IMR-90 (cell line): ENCODE data around the gene MBTPS1. TPM values are rescaled to one million over a fixed set of nuclear protein-coding genes. Genes with fewer than 3 reads are reported as not detected.

ENCODE experiments used
- ATAC-seq: fragments of 200-7000 bp; cut with Tn5 transposase; 2 replicates; pipeline ENCODE4 v1.9.1; 2020; ENCODE audit warnings: low read depth, mild to moderate bottlenecking, moderate library complexity
- BruUV-seq: library from RNA; stranded (reverse); fragments of 400-500 nt; replicated peaks from 2 replicates; lab custom pipeline; 2021; lab: Mats Ljungman, UMichigan
- CTCF ChIA-PET: fragments of 300-600 bp; formaldehyde crosslinking; extraction: SDS; loops from one replicate; lab custom pipeline; 2021; ENCODE audit warnings: antibody characterized with exemption; lab: Yijun Ruan, JAX
- POLR2A ChIA-PET: fragments of 300-600 bp; sonication (Branson Sonifier 250); formaldehyde crosslinking; loops from one replicate; lab custom pipeline; 2022; ENCODE audit warnings: antibody characterized with exemption; ENCODE audit not compliant: unreplicated experiment; lab: Charles Lee
- DNase-seq: peaks from one replicate; pipeline ENCODE4 v3.0.0; 2013
- H2AFZ ChIP-seq: replicated peaks from 2 replicates; pipeline ENCODE3; 2013; ENCODE audit warnings: low read length, mild to moderate bottlenecking; ENCODE audit not compliant: poor library complexity
- H2AK5ac ChIP-seq: 2 replicates; pipeline ENCODE4 v1.6.1; 2013; ENCODE audit warnings: low read depth, low read length, inconsistent platforms
- H2AK9ac ChIP-seq: replicated peaks from 2 replicates; pipeline ENCODE3; 2013; ENCODE audit warnings: mild to moderate bottlenecking, low read depth, low read length, moderate library complexity; ENCODE audit not compliant: poor library complexity
- H2BK120ac ChIP-seq: 2 replicates; pipeline ENCODE4 v1.6.1; 2013; ENCODE audit warnings: low read depth, low read length, inconsistent platforms
- H2BK15ac ChIP-seq: 3 replicates; pipeline ENCODE4 v1.6.1; 2013; ENCODE audit warnings: low read depth, low read length, inconsistent platforms
- H2BK20ac ChIP-seq: 2 replicates; pipeline ENCODE4 v1.6.1; 2013; ENCODE audit warnings: low read depth, mild to moderate bottlenecking, inconsistent platforms, low read length, moderate library complexity
- H2BK5ac ChIP-seq: 2 replicates; pipeline ENCODE4 v1.6.1; 2013; ENCODE audit warnings: mild to moderate bottlenecking, low read depth, low read length, inconsistent platforms; ENCODE audit not compliant: poor library complexity, severe bottlenecking
- H3K14ac ChIP-seq: replicated peaks from 2 replicates; pipeline ENCODE4 v1.6.1; 2013; ENCODE audit warnings: low read depth, low read length, inconsistent platforms
- H3K18ac ChIP-seq: 2 replicates; pipeline ENCODE4 v1.6.1; 2013; ENCODE audit warnings: low read depth, low read length, control low read depth
- H3K23ac ChIP-seq: 2 replicates; pipeline ENCODE4 v1.6.1; 2013; ENCODE audit warnings: low read depth, low read length, inconsistent platforms
- H3K27ac ChIP-seq: 2 replicates; pipeline ENCODE4 v1.5.1; 2013; ENCODE audit warnings: mild to moderate bottlenecking, control low read depth, low read length; ENCODE audit not compliant: insufficient read depth
- H3K27me3 ChIP-seq: 2 replicates; pipeline ENCODE4 v1.6.1; 2013; ENCODE audit warnings: low read length; ENCODE audit not compliant: control insufficient read depth, insufficient read depth
- H3K36me3 ChIP-seq: 2 replicates; pipeline ENCODE4 v1.6.1; 2013; ENCODE audit warnings: low read length, mixed read lengths; ENCODE audit not compliant: control insufficient read depth, insufficient read depth
- H3K4ac ChIP-seq: 2 replicates; pipeline ENCODE4 v1.6.1; 2013; ENCODE audit warnings: low read depth, low read length, inconsistent platforms
- H3K4me1 ChIP-seq: 2 replicates; pipeline ENCODE4 v1.6.1; 2013; ENCODE audit warnings: low read length, mixed read lengths; ENCODE audit not compliant: control insufficient read depth, insufficient read depth
- H3K4me2 ChIP-seq: 2 replicates; pipeline ENCODE4 v1.6.1; 2013; ENCODE audit warnings: low read depth, mild to moderate bottlenecking, control low read depth, low read length, moderate library complexity
- H3K4me3 ChIP-seq: 2 replicates; pipeline ENCODE4 v1.5.1; 2013; ENCODE audit warnings: low read depth, mild to moderate bottlenecking, control low read depth, low read length, moderate library complexity; ENCODE audit not compliant: insufficient read depth
- H3K56ac ChIP-seq: 2 replicates; pipeline ENCODE4 v1.6.1; 2013; ENCODE audit warnings: low read length, inconsistent platforms; ENCODE audit not compliant: insufficient read depth; ENCODE audit errors: extremely low read depth
- H3K79me1 ChIP-seq, 2 experiments: 2 replicates each; pipeline ENCODE4 v1.6.1; 2013; ENCODE audit warnings: low read length in 2 of 2, inconsistent platforms in 1 of 2, low read depth in 1 of 2
- H3K9ac ChIP-seq: 2 replicates; pipeline ENCODE4 v1.6.1; 2013; ENCODE audit warnings: low read depth, low read length, control low read depth
- H3K9me1 ChIP-seq: 2 replicates; pipeline ENCODE4 v1.6.1; 2013; ENCODE audit warnings: low read length, inconsistent platforms; ENCODE audit not compliant: insufficient read depth
- H3K9me3 ChIP-seq: 2 replicates; pipeline ENCODE4 v1.6.1; 2013; ENCODE audit warnings: low read length; ENCODE audit not compliant: control insufficient read depth, insufficient read depth
- H4K20me1 ChIP-seq: 2 replicates; pipeline ENCODE4 v1.6.1; 2013; ENCODE audit warnings: low read length, inconsistent platforms; ENCODE audit not compliant: insufficient read depth
- H4K5ac ChIP-seq: 2 replicates; pipeline ENCODE4 v1.6.1; 2013; ENCODE audit warnings: mild to moderate bottlenecking, low read depth, low read length, control low read depth
- H4K8ac ChIP-seq, 2 experiments: 2 replicates each; pipeline ENCODE4 v1.6.1; 2013; ENCODE audit warnings: low read depth in 2 of 2, low read length in 2 of 2, control low read depth in 1 of 2, inconsistent platforms in 1 of 2
- H4K91ac ChIP-seq: 2 replicates; pipeline ENCODE4 v1.6.1; 2013; ENCODE audit warnings: low read depth, low read length, inconsistent platforms; ENCODE audit not compliant: insufficient read depth
- RCOR1 ChIP-seq: IDR thresholded peaks from 2 replicates; pipeline ENCODE4 v1.6.1; 2012; ENCODE audit warnings: mild to moderate bottlenecking, low read length, improper control_type of control experiment; ENCODE audit not compliant: insufficient replicate concordance
- WGBS, 2 experiments: methylation state at CpG; one replicate each; pipeline versions ENCODE4 v1.1.5 to v1.1.7; 2013; ENCODE audit warnings: missing lambda C conversion rate in 2 of 2; ENCODE audit not compliant: insufficient read length in 1 of 2; ENCODE audit errors: extremely low coverage in 2 of 2; 5-methylcytosine and 5-hydroxymethylcytosine counted together
- dilution Hi-C: fragments of 300-500 bp; cut with HindIII; formaldehyde crosslinking; loops from one replicate; pipeline ENCODE4 v1.14.3; 2018; ENCODE audit warnings: low sequenced_read_pairs; ENCODE audit not compliant: unreplicated experiment
- in situ Hi-C: fragments of 300-500 bp; cut with MboI; formaldehyde crosslinking; loops from 3 replicates; pipeline ENCODE4 v1.14.3; 2019; ENCODE audit warnings: low sequenced_read_pairs, inconsistent platforms, mixed read lengths
- intact Hi-C: fragments of 100-400 bp; cut with micrococcal nuclease; formaldehyde crosslinking; loops from 2 replicates; pipeline ENCODE4 v1.10.0; 2022
- polyA plus RNA-seq, 3 experiments: library from polyadenylated mRNA; depleted of rRNA; stranded (reverse); fragments of >200 nt; gene quantifications; 2 replicates each; pipeline ENCODE4 v1.2.3, GENCODE V29; 2012; ENCODE audit warnings: low replicate concordance in 1 of 3
- total RNA-seq: library from RNA; depleted of rRNA; stranded (reverse); fragments of >200 nt; gene quantifications from 2 replicates; pipeline ENCODE4 v1.2.3, GENCODE V29; 2012

The MBTPS1 gene
- total and polyA plus RNA-seq, 2 of the 4 experiments (the other 2 are of a cell fraction), result 59.0 to 70.4 TPM

DNA sequence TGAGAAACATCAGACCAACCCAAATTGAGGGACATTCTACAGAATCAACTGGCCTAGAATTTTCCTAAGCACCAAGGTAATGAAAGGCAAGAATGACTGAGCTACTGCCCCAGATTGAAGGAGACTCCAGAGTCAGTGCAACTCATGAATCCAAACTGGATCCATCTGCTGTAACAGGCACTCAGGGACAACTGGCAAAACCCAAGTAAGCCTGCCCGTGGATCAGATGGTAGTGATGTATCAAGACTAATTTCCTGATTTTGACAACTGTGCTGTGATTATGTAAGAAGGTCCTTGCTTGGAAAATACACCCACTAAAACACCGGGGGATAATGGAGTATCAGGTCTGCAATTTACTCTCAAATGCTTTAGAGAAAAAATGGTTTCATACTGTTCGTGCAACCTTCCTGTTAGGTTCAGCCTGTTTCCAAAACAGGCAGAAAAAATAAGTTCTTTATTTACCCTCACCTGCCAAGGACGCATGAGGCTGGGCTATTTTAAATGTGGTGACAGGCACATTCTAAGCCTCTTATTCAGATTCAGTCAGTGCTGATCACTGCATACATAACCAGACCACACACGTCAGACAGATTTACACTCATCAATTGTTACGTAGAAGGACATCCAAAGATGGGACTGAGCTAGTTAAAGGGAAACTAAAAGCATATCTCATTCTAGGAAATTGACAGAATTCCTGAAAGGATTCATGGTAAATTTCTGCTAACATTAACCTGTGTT, 7.0 kb downstream of the MBTPS1 start:
- H2BK15ac ChIP-seq, result no peak overlapping the region
- no peak overlapping the region for H3K18ac ChIP-seq
- peak overlapping the region; percentile 82 for H2AK9ac ChIP-seq
- no peak for TF ChIP-seq RCOR1
- H2BK120ac ChIP-seq, result no peak overlapping the region
- no peak overlapping the region for H3K14ac ChIP-seq
- no peak overlapping the region for H3K4ac ChIP-seq
- ATAC-seq (no peak), DNase-seq (peak; percentile 11)
- ChIA-PET POLR2A (no interaction called here), CTCF (no interaction called here)
- peaks cover 54% of the 10 kb centered on the region for H4K20me1 ChIP-seq
- H4K8ac ChIP-seq, result no peak overlapping the region
- no peaks in the 10 kb centered on the region for H3K27me3 ChIP-seq
- H2AK5ac ChIP-seq, result no peak overlapping the region
- no peak overlapping the region for H3K4me2 ChIP-seq
- dilution Hi-C loops (no loop called here), in situ Hi-C loops (no loop called here), intact Hi-C loops (loop anchor here (10.0 kb wide), 1 partner anchor 375 kb away; no protein-coding TSS in a partner anchor)
- peaks cover 33 to 67% of the 10 kb centered on the region in 2 experiments for H3K79me1 ChIP-seq
- H2BK5ac ChIP-seq, result no peak overlapping the region
- H3K4me1 ChIP-seq, result no peaks in the 10 kb centered on the region
- H3K27ac ChIP-seq, result no peak overlapping the region
- H3K56ac ChIP-seq, result no peak overlapping the region
- no peak overlapping the region for H3K4me3 ChIP-seq
- H3K23ac ChIP-seq, result peak overlapping the region; percentile 3; the same call in 1 of the 2 replicates
- no peak overlapping the region for H4K91ac ChIP-seq
- H4K5ac ChIP-seq, result no peak overlapping the region
- peaks cover 8% of the 10 kb centered on the region for H3K9me1 ChIP-seq
- no peak overlapping the region for H2AFZ ChIP-seq
- WGBS, 2 experiments, result no CpG with 5 or more reads among the region's 6 CpGs
- H3K9ac ChIP-seq, result no peak overlapping the region
- no peaks in the 10 kb centered on the region for H3K9me3 ChIP-seq
- no TSS peak for BruUV-seq
- H2BK20ac ChIP-seq, result no peak overlapping the region
- peaks cover 7% of the 10 kb centered on the region; the same call in 1 of the 2 replicates for H3K36me3 ChIP-seq
